MM.1S (cell line): ENCODE results near the gene C19orf73.

Experiments
- EZH2 ChIP-seq: fragments of 300-600 bp; sonication (generic); optimal IDR thresholded peaks from 2 replicates; pipeline ENCODE3; 2017; ENCODE audit warnings: low read depth, mild to moderate bottlenecking, antibody characterized with exemption, low read length, mixed read lengths
- EZH2phosphoT487 ChIP-seq: fragments of 300-600 bp; sonication (generic); IDR thresholded peaks from 2 replicates; pipeline ENCODE4 v1.6.1; 2018; ENCODE audit warnings: antibody characterized with exemption, low read length
- TF ChIP-seq, protein P1 (sequence below): fragments of 300-600 bp; sonication (generic); IDR thresholded peaks from 2 replicates; pipeline ENCODE4 v1.5.1; 2016; ENCODE audit warnings: antibody characterized with exemption, low read length, mixed read lengths

DNA sequence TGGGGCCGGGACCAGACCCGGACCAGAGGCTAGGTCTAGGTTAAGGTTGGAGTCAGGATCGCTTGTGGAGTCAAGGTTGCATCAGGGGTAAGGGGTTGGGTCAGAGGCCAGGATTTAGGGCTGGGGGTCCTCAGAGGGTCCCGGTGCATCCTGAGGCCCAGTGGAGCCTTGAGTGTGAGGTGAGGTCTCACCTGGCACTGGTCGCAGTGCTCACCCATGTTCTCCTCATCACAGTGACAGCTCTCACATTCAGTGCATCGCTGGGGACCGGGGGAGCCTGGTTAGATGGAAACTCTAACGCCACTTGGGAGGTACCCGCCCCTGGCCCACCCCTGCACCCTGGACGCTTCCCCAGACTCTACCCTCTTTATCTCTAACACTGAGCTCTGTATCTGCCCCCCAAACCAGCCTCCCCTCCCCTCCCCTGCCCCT, 33.2 kb upstream of the C19orf73 start:
- TF ChIP-seq, protein P1, sequence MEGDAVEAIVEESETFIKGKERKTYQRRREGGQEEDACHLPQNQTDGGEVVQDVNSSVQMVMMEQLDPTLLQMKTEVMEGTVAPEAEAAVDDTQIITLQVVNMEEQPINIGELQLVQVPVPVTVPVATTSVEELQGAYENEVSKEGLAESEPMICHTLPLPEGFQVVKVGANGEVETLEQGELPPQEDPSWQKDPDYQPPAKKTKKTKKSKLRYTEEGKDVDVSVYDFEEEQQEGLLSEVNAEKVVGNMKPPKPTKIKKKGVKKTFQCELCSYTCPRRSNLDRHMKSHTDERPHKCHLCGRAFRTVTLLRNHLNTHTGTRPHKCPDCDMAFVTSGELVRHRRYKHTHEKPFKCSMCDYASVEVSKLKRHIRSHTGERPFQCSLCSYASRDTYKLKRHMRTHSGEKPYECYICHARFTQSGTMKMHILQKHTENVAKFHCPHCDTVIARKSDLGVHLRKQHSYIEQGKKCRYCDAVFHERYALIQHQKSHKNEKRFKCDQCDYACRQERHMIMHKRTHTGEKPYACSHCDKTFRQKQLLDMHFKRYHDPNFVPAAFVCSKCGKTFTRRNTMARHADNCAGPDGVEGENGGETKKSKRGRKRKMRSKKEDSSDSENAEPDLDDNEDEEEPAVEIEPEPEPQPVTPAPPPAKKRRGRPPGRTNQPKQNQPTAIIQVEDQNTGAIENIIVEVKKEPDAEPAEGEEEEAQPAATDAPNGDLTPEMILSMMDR, result no peak
- no peak for TF ChIP-seq EZH2
- no peak for TF ChIP-seq EZH2phosphoT487
